CMK (cell line): ENCODE results near the gene DENR.
"Not testable (repeated sequence)": the region's sequence is repeated elsewhere in the genome, so short reads cannot be mapped to it uniquely, and the experiment has no call there.

ENCODE experiments used
- DNase-seq: peaks from one replicate; pipeline ENCODE4 v3.0.0-alpha.2; 2010; ENCODE audit warnings: low read depth

DENR gene

GRCh38 chr12:122743895-122744525, 8.6 kb upstream of the DENR start:
- no peak for DNase-seq

GRCh38 chr12:122747224-122748135, 5.1 kb upstream of the DENR start:
- no peak for DNase-seq

GRCh38 chr12:122749569-122750332, 2.9 kb upstream of the DENR start:
- DNase-seq: no peak

DNA sequence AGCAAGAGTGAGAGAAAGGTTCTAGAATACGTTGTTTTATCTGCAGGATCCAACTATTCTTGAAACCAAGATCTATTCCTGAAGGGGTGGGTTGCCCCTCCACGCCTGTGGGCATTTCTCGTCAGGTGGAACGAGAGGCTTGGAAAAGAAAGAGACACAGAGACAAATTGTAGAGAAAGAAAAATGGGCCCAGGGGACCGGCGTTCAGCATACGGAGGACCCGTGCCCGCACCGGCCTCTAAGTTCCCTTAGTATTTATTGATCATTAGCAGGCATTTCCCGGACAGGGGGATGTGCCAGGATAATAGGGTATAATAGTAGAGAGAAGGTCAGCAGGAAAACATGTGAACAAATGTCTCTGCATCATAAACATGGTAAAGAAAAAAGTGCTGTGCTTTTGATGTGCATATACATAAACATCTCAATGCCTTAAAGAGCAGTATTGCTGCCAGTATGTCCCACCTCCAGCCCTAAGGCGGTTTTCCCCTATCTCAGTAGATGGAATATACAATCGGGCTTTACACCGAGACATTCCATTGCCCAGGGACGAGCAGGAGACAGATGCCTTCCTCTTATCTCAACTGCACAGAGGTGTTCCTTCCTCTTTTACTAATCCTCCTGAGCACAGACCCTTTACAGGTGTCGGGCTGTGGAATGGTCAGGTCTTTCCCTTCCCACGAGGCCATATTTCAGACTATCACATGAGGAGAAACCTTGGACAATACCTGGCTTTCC, 1.7 kb upstream of the DENR start:
- not testable (repeated sequence) for DNase-seq

- DNase-seq: no peak
Observed at GRCh38 chr12:122753319-122753650, 661 bp downstream of the DENR start.

- no peak for DNase-seq
Observed at GRCh38 chr12:122754790-122755189, 2.2 kb downstream of the DENR start.

GRCh38 chr12:122757568-122757967, 4.9 kb downstream of the DENR start:
- DNase-seq: no peak

GRCh38 chr12:122785503-122785902, 32.9 kb downstream of the DENR start:
- DNase-seq: no peak

DNA sequence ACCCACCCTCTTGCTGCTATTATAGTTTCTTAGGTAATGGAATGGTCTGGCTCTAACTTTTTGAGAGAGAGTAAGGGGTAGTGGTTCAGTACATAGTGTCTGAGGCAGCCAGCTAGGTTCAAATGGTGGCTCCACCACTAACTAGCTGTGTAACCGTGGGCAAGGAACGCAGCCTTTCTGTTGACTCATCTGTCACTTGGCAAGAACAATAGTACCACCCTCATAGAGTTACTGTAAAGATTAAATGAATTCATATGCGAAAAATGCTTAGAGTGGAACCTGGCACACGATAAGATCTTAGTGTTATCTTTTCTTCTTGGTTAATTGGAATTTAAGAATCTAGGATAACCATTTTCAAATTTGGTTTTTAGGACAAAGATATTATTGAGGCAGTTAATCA, 35.8 kb downstream of the DENR start:
- DNase-seq: no peak

DNA sequence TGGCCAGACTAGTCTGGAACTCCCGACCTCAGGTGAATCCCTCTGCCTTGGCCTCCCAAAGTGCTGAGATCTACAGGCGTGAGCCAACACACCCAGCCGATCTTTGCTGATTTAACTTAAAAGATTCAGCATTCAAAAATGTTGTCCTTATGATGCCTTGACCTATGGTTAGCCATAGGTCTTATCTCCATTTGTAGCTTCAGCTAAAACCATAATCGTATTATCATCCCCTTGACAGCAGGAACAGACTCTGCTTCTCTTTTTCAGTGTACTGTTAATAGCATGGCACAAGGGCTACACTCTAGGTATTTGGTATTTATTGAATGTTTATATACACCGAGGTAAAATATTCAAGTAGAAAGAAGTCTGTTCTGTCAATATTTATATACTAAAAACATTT, 37.0 kb downstream of the DENR start:
- no peak for DNase-seq

- DNase-seq: no peak
Observed at GRCh38 chr12:122790393-122791075, 37.9 kb downstream of the DENR start.

DNA sequence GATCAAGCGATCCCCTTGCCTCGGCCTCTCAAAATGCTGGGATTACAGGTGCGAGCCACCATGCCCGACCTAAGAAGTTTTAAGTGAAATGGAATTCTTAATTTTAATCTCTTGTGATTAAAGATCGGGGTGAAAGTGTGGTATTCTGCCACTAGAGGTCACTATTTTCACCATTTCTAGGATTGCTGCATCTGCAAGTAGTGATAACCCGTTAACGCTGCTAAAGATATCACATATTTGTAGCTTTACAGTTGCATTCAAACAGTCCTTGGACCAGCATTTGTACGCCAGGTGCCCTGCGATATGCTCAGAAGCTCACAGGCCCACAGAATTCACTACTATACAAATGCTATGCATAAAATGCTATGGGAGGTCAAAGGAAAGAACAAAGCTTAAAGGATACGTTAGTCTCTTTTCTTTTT, 41.1 kb downstream of the DENR start:
- DNase-seq: no peak

- DNase-seq: no peak
Observed at GRCh38 chr12:122795807-122796206, 43.2 kb downstream of the DENR start.

GRCh38 chr12:122799641-122800243, 47.1 kb downstream of the DENR start:
- DNase-seq: no peak

- no peak for DNase-seq
Observed at GRCh38 chr12:122803937-122804336, 51.3 kb downstream of the DENR start.

- DNase-seq: not testable (repeated sequence)
Observed at GRCh38 chr12:122804957-122805356, 52.3 kb downstream of the DENR start.

GRCh38 chr12:122807651-122808050, 55.0 kb downstream of the DENR start:
- no peak for DNase-seq

DNA sequence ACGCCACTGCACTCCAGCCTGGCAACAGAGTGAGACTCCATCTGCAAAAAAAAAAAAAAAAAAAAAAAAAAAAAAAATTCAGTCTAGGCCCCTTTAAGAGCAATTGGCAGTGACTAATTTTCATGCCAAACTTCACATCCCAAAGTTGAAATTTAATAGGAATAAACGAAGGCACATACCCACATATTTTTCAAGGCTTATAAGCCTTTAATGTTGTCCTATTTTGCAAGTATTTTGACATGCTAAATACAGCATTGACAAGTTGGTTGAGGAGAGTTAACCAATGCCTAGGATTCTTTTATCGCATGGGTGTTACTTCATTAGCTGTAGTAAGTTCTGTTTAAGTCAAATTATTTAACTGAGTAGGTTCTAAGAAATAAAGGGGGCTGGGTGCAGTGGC, 59.2 kb downstream of the DENR start:
- no peak for DNase-seq

- DNase-seq: no peak
Observed at GRCh38 chr12:122813310-122813713, 60.7 kb downstream of the DENR start.

GRCh38 chr12:122819209-122819785, 66.7 kb downstream of the DENR start:
- no peak for DNase-seq

DNA sequence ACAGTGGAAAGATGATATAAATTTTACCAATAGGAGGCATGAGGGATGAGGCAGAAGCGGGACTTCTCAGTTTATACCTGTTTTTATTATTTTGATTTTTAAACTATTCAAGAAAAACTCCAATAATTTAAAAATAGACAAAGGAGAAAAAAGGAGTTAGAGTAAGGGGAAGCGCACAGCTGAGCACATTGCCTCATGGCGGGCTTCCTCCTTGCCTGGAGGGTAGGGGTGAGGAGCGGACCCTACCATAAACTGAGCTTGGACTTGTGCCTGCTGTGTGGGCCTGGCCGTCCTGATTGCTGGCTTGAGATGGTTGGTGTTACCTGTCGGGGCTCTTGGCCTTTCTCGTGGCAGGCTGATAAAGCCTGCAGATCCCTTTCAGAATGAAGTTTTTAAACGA, 67.5 kb downstream of the DENR start:
- DNase-seq: no peak
